ENCODE data around the gene PPP1R14D.

Gene PPP1R14D

GRCh38 chr15:40815042-40815698 is 13.3 kb downstream of the PPP1R14D start:
- DNase-seq = no peak

- DNase-seq = no peak
Measured at GRCh38 chr15:40812721-40813425, 15.6 kb downstream of the PPP1R14D start.

GRCh38 chr15:40808861-40809450 is 19.6 kb downstream of the PPP1R14D start:
- DNase-seq = no peak

GRCh38 chr15:40807888-40808461 is 20.5 kb downstream of the PPP1R14D start:
- no peak for DNase-seq

GRCh38 chr15:40807028-40807887 is 21.2 kb downstream of the PPP1R14D start, which contains the start of the genes DNAJC17 and ZFYVE19:
Gene DNAJC17, minus strand, starts transcription at chr15:40807473. Its CDS starts 27 bp downstream, at chr15:40807446.
Gene ZFYVE19, plus strand, starts transcription at chr15:40807089. Its CDS starts 501 bp downstream, at chr15:40807590.
- peak; percentile 79 for DNase-seq

GRCh38 chr15:40806672-40807027 is 21.9 kb downstream of the PPP1R14D start:
- DNase-seq = no peak

GRCh38 chr15:40803688-40804087 is 24.8 kb downstream of the PPP1R14D start:
- DNase-seq = no peak

GRCh38 chr15:40803076-40803475 is 25.4 kb downstream of the PPP1R14D start:
- DNase-seq = no peak

- no peak for DNase-seq
Measured at GRCh38 chr15:40799523-40799922, 29.0 kb downstream of the PPP1R14D start.

GRCh38 chr15:40796512-40796911 is 32.0 kb downstream of the PPP1R14D start:
- no peak for DNase-seq

GRCh38 chr15:40796041-40796440 is 32.5 kb downstream of the PPP1R14D start:
- no peak for DNase-seq

GRCh38 chr15:40793216-40793989 is 35.1 kb downstream of the PPP1R14D start:
- DNase-seq = no peak

- DNase-seq = no peak
Measured at GRCh38 chr15:40792394-40792793, 36.1 kb downstream of the PPP1R14D start.

GRCh38 chr15:40790718-40791117 is 37.8 kb downstream of the PPP1R14D start:
- no peak for DNase-seq

GRCh38 chr15:40789999-40790398 is 38.5 kb downstream of the PPP1R14D start:
- DNase-seq = no peak

GRCh38 chr15:40789119-40789518 is 39.4 kb downstream of the PPP1R14D start:
- no peak for DNase-seq

- no peak for DNase-seq
Measured at GRCh38 chr15:40787991-40788390, 40.5 kb downstream of the PPP1R14D start.

- no peak for DNase-seq
Measured at GRCh38 chr15:40787344-40787841, 41.1 kb downstream of the PPP1R14D start.

- no peak for DNase-seq
Measured at GRCh38 chr15:40785814-40786213, 42.7 kb downstream of the PPP1R14D start.

- no peak for DNase-seq
Measured at GRCh38 chr15:40785164-40785563, 43.3 kb downstream of the PPP1R14D start.

- DNase-seq = no peak
Measured at GRCh38 chr15:40782609-40783227, 45.8 kb downstream of the PPP1R14D start.
